Epithelial cell of proximal tubule (primary cell): ENCODE results near the gene EGFL8. TPM values are rescaled to one million over a fixed set of nuclear protein-coding genes. Genes with fewer than 3 reads are reported as not detected.

Experiments
- DNase-seq: peaks from one replicate; pipeline ENCODE4 v3.0.0-alpha.2; 2011; ENCODE audit warnings: low read depth
- H3K4me3 ChIP-seq: 2 replicates; pipeline ENCODE4 v1.5.1; 2011; ENCODE audit warnings: low read depth, mild to moderate bottlenecking, low read length
- total RNA-seq: library from RNA; depleted of rRNA; stranded (reverse); fragments of >200 nt; gene quantifications from 2 replicates; pipeline ENCODE4 v1.2.3, GENCODE V29; 2015
- TF ChIP-seq, protein P1 (sequence below): conservative IDR thresholded peaks from 2 replicates; pipeline ENCODE4 v1.5.1; 2012; ENCODE audit warnings: low read depth, mild to moderate bottlenecking, low read length

EGFL8 gene
- total RNA-seq, 1 donor from 2014 or later = 6.5 TPM

DNA sequence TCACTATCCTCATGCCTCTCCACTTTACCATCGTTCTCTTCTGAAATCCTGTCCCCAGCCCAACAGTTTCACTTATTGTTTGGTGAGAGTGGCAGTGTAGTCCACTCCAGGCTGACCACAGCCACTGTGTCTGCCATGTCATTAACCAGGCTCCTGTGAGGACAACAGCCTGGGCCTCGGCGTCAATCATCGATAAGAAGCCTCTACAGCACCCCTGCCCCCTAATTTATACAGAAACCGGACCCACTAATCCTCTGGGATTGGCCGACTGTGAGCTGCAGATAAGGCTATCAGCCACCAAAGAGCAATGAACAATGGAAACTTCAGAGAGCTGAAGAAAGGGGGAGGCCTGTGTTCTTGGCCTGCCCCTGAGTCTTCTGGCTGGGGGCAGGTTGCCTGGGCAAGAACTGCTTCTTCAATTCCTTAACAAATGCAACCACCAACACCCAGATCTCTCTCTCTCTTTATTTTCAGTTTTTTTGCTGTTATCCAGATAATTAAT is 3.4 kb downstream of the EGFL8 start:
- DNase-seq = no peak
- H3K4me3 ChIP-seq = no peak overlapping the region
- TF ChIP-seq, protein P1, sequence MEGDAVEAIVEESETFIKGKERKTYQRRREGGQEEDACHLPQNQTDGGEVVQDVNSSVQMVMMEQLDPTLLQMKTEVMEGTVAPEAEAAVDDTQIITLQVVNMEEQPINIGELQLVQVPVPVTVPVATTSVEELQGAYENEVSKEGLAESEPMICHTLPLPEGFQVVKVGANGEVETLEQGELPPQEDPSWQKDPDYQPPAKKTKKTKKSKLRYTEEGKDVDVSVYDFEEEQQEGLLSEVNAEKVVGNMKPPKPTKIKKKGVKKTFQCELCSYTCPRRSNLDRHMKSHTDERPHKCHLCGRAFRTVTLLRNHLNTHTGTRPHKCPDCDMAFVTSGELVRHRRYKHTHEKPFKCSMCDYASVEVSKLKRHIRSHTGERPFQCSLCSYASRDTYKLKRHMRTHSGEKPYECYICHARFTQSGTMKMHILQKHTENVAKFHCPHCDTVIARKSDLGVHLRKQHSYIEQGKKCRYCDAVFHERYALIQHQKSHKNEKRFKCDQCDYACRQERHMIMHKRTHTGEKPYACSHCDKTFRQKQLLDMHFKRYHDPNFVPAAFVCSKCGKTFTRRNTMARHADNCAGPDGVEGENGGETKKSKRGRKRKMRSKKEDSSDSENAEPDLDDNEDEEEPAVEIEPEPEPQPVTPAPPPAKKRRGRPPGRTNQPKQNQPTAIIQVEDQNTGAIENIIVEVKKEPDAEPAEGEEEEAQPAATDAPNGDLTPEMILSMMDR = no peak

DNA sequence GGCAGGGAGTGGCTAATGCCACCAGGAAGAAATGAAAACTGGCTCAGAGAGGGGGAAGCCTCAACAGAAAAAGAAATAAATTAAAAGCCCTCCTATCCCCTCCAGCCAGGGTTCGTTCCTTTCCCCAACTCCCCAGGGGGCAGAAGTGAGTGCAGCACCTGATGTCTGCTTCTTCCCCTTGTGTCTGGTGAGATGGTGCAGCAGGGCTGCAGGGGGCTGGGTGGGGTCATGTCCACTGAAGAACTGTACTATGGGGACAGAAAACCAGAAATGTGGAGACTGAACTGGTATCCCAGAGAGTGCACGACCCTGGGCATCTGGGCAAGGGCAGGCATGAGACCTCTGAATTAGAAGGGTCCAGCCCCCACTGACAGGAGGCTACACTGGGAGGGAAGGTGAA is 4.0 kb downstream of the EGFL8 start:
- DNase-seq = no peak
- TF ChIP-seq, protein P1 = no peak
- no peak overlapping the region for H3K4me3 ChIP-seq

DNA sequence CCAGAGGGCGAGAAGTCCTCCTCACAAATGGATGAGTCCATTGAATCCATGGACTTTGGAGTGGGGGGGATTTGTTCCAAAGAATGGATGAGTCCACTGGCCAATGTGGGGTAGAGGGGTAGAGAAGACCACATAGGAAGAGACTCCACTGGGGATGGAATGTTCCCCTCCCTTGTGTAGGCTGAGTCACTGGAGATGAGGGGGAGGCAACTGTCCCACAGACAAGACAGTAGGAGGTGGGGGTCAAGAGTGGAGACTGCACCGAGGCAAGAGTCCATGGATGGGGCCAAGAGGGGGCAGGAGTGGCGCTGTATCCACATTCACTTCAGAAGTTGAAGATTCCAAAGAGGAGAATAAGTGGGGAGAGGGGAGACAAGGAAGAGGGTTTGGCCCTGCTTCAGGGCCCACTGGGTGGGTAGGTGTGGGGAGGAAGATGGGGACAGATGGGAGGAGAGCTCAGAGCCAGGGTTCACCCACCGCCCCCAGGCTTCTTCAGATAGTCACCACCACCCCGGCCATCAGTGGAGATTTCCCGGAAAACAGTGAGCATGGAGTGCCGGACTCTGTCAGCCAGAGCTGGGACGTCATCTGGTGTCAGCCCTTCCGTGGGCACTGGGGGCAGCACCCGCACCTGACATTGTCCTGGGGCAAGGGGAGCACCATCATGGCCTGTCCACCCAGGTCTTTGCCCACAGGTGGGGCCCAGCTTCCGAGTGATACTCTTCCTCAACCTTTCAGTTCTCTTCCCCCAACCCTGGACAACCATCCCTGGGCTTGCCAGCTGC is 4.6 kb downstream of the EGFL8 start:
- no peak for DNase-seq
- TF ChIP-seq, protein P1 = no peak
- H3K4me3 ChIP-seq = no peak overlapping the region

DNA sequence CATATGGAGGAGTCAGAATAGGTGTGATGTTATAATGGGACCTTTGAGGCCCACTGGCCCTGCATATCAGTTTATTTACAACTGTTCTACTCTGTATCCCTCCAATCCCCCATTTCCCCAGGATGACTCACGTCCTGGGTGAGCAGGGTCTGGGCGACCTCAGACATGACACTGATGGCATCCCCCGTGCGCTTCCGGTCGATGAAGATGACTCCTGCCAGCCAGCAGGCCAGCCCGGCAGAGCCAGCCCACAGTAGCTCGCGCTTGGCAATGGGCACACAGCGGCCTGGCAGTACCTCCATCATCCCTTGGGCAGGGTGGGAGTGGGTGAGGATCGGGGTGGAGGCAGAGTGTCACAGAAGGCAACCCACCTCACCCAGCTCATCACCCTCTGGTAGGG is 5.9 kb downstream of the EGFL8 start:
- no peak for DNase-seq
- H3K4me3 ChIP-seq = no peak overlapping the region
- TF ChIP-seq, protein P1 = no peak

DNA sequence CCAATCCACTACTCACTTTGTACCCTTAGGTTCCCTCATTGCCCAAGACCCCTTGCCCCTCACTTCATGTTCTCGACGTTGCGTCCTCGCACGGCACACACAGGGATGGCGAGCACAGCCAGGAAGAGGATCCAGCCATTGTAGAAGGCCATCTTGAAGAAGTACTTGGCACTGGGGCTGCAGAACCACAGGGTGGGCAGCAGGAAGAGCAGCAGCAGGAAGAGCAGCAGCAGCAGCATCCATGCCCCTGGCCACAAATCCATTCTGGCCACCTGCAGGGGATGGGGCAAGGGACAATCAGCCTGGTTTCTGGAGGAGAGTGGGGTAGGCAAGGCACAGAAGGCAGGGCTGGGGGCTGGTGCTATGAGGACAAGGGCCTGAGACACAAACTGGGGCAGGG is 6.8 kb downstream of the EGFL8 start:
- TF ChIP-seq, protein P1 = no peak
- H3K4me3 ChIP-seq = no peak overlapping the region
- DNase-seq = no peak

DNA sequence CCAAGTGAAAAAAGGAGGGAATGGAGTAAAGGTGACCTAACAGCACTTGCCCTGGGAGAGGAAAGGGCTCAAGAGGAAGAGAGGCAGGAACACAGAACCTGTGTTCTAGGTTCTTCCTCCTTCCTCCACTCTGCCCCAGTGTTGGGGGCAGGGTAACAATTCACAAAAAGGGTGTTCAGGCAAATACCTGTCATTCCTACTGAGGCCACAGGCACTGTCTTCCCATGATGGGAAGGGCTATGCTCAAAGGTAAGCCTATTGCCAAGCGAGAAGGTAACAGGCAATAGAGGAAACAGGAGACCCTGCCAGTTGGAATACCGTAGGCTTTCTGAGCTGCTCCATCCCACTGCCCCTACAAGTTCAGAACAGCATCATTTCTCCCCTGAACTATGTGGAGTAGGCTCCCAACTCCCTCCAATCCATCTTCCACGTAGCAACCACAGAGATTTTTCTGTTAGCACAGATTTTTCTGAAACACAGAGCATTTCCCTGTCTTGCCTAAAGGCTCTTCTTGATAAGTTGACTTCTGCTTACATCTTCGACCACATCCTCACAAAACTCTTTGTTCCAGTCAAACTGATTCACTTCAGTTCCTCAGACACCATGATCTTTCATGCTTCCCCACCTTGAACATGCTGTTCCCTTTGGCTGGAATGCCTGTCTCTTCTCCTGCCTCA is 8.8 kb downstream of the EGFL8 start:
- DNase-seq = no peak
- no peak overlapping the region for H3K4me3 ChIP-seq
- TF ChIP-seq, protein P1 = no peak
